H1 (cell line): ENCODE data around the gene CRTC1. TPM values are rescaled to one million over a fixed set of nuclear protein-coding genes. Genes with fewer than 3 reads are reported as not detected.

Experiments
- CBX8 ChIP-seq: fragments of 300-800, 300-1000 bp; sonication (generic); IDR thresholded peaks from 2 replicates; pipeline ENCODE4 v1.7.1; 2016; ENCODE audit warnings: low read depth, low read length, borderline replicate concordance
- EZH2 ChIP-seq: fragments of 200-600 bp; sonication (generic); IDR thresholded peaks from 2 replicates; pipeline ENCODE4 v1.7.1; 2012; ENCODE audit warnings: low read depth, mild to moderate bottlenecking, moderate library complexity, low read length, inconsistent platforms; ENCODE audit not compliant: severe bottlenecking
- FOSL1 ChIP-seq: IDR thresholded peaks from 2 replicates; pipeline ENCODE4 v1.6.1; 2011; ENCODE audit warnings: mild to moderate bottlenecking, low read depth, low read length, moderate library complexity; ENCODE audit not compliant: insufficient read depth
- KDM4A ChIP-seq: IDR thresholded peaks from one replicate; pipeline ENCODE4 v1.7.1; 2012; ENCODE audit warnings: low read depth, mild to moderate bottlenecking, moderate library complexity, low read length, inconsistent platforms; ENCODE audit not compliant: severe bottlenecking
- MAX ChIP-seq: IDR thresholded peaks from 2 replicates; pipeline ENCODE4 v1.6.1; 2012; ENCODE audit warnings: inconsistent platforms
- NANOG ChIP-seq: IDR thresholded peaks from 2 replicates; pipeline ENCODE4 v1.6.1; 2011; ENCODE audit warnings: low read length, low read depth, mild to moderate bottlenecking, inconsistent platforms; ENCODE audit not compliant: insufficient read depth, poor library complexity, severe bottlenecking
- POLR2AphosphoS5 ChIP-seq: IDR thresholded peaks from 2 replicates; pipeline ENCODE4 v1.6.1; 2011; ENCODE audit warnings: low read depth, low read length
- RBBP5 ChIP-seq: IDR thresholded peaks from 2 replicates; pipeline ENCODE4 v1.7.1; 2012; ENCODE audit warnings: low read depth, mild to moderate bottlenecking, inconsistent platforms, low read length, moderate library complexity, borderline replicate concordance
- RXRA ChIP-seq: IDR thresholded peaks from 2 replicates; pipeline ENCODE4 v1.6.1; 2011; ENCODE audit warnings: low read depth, mild to moderate bottlenecking, low read length, moderate library complexity; ENCODE audit not compliant: insufficient read depth
- SAP30 ChIP-seq: fragments of 300-600 bp; sonication (generic); IDR thresholded peaks from 2 replicates; pipeline ENCODE4 v1.7.1; 2012; ENCODE audit warnings: low read length, moderate library complexity, mild to moderate bottlenecking, inconsistent platforms; ENCODE audit not compliant: insufficient read depth, insufficient replicate concordance
- SRF ChIP-seq: IDR thresholded peaks from 2 replicates; pipeline ENCODE4 v1.6.1; 2011; ENCODE audit warnings: mild to moderate bottlenecking, low read depth, low read length, moderate library complexity
- SUZ12 ChIP-seq: fragments of 200-600 bp; sonication (generic); IDR thresholded peaks from 2 replicates; pipeline ENCODE4 v1.6.1; 2012; ENCODE audit warnings: mild to moderate bottlenecking, inconsistent platforms, low read length, moderate library complexity, mixed read lengths
- TAF7 ChIP-seq: optimal IDR thresholded peaks from 2 replicates; pipeline ENCODE3; 2011; ENCODE audit warnings: low read depth, mild to moderate bottlenecking, inconsistent platforms, low read length, moderate library complexity, borderline replicate concordance
- TCF12 ChIP-seq: IDR thresholded peaks from 2 replicates; pipeline ENCODE4 v1.6.1; 2011; ENCODE audit warnings: low read depth, mild to moderate bottlenecking, low read length
- polyA plus RNA-seq, 7 experiments: library from polyadenylated mRNA; depleted of rRNA in 3 of 7; stranded (reverse) in 5 of 7; unstranded in 2 of 7; fragments of >200 nt in 5 of 7; fragments of 200-250 nt in 2 of 7; gene quantifications; 1 replicate in 5 of 7; 2 replicates in 1 of 7; 4 replicates in 1 of 7; pipeline versions ENCODE4 v1.2.1 to v1.2.3, GENCODE V29; 2011 to 2013; ENCODE audit warnings: missing spikeins in 2 of 7, mixed read lengths in 2 of 7
- total RNA-seq: library from RNA; stranded (reverse); fragmentation: NEBNext Ultra II Directional; extraction: Animal tissue kit (Norgen Biotek cat#: 25700); gene quantifications from 2 replicates; pipeline ENCODE4 v1.2.1, GENCODE V29; 2021

Gene CRTC1
- total and polyA plus RNA-seq, 2 of the 8 experiments (the other 6 are each of a cell fraction or from before 2014, with no cell fraction given): 2.9 to 8.5 TPM

- TF ChIP-seq TAF7 (no peak), NANOG (no peak), TCF12 (no peak), CBX8 (no peak), SRF (no peak), KDM4A (no peak), EZH2 (no peak), POLR2AphosphoS5 (no peak), RBBP5 (no peak), SAP30 (no peak), RXRA (no peak), FOSL1 (no peak), MAX (peak; percentile 50; the same call in 1 of the 2 replicates), SUZ12 (no peak)
These were observed 118.9 kb downstream of the CRTC1 start (continued) for GRCh38 chr19:18802354-18802753.
